Midbrain (tissue), 1 donor: ENCODE measurements around the gene FLNB.

Experiments
- DNase-seq: peaks from one replicate; lab custom pipeline; 2025; lab: John Stamatoyannopoulos, UW

Gene FLNB

DNA sequence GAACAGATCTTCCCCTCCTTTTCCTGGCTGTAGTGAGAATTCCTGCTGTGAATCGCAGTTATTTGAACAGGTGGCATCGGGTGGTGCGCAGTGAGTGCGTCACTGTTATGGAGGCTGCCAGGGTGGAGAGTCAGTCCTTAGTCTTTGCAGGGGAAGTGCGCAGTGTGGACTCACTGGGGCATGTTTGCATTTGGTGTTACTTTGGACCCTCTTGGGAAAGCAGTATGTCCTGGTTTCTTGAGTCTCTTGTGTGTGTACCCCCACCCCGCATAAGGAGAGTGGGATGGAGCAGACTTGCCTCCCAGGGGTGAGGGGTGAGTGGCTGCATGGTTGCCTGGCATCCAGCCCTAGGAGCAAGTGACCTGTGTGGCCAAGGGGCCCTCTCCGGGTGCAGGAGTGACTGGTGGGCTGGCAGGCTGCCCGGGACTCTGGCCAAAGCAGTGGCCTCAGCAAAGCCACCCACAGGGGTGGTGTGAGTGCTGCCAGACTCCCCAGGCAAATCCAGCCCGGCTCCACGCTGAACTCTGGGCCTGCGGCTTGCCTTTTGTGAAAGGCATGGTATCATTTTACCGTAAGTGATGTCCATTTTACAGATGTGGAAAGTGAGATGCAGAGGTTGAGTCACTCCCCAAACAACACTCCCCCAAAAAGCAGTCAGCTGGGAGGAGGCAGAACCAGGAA is 156.1 kb downstream of the FLNB start:
- no peak for DNase-seq

DNA sequence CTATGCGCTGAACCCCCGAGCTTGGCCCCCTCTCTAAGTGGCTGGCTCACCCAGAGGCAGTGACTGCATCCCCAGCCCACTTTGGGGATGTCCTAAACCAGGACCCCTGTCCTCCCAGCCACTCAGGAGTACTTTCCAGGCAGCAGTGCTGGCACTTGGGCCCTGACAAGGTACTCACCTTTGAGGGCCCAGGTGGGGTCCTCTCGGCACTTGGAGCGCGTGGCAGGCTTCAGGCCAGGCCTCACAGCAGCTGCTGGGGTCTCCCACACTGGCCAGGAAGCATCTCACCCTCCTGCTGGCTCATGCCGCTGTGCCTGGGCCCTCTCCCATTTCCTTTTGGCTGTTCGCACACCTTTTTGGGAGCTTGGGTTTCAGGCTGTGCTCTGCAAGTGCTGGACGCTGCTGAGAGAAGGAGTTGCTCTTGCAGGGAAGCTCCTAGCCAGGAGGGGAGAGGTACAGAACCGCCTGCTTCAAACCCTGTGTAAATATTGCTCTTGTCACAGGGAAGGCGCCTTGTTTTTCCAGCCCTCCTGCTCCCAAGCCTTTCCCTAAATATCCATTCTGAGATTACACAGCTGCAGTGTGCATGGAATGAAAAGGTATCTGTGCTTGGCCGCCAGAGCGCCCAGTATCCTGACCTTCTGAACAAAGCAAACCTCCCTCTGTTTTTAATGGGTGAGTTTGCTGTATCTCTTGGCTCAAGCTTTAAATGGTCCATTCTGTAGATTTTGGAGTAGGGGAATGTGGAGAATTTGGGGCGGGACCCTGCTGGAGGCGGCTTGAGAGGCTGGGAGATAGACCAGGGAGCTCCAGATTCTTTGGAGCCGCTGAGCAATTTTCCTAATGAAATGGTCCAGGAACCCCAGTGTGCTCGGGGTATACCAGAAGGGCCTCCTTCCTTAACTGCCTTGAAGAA is 156.9 kb downstream of the FLNB start:
- DNase-seq = no peak

DNA sequence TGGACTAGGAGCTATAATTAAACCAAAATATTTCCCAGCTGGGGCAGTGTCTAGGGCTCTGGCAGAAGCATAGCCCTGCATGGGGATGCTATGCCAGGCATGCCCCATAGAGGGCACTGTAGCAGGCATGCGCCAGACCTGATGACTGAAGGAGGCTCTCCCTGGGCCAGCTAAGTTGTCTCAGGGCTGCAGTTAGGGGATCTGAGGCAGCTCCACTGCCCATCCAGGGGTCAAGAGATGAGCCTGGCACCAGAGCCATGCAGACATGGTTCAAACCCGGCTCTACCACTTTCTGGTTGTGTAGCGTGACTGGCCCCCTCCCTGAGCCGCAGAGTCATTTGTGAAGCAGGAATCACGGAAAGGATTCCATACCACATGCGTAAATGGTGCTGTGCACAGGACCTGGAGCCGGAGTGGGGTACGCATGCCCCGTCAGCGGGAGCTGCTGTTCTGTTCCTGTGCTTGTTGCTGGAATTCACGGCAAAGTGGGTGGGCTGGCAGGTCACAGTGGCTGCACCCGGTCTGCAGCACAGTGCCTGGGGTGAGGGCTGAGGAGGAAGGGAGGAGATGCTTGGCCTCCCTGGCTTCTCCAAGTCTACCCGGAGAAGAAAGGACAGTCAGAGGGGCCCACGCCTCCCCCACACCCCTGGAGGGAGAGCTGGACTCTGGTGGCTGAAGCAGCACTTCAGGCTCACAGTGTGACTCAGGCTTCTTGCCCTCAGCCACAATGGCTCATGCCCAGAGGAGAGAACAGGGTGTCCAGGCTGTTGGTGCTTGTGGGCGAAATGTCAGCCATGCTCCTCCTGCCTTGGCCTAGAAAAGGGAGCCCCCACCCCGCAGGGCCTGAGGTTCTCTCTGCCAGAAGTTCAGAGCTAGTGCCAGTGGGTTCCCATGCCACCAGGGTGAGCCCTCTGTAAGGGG is 159.5 kb downstream of the FLNB start:
- DNase-seq = peak; percentile 52

DNA sequence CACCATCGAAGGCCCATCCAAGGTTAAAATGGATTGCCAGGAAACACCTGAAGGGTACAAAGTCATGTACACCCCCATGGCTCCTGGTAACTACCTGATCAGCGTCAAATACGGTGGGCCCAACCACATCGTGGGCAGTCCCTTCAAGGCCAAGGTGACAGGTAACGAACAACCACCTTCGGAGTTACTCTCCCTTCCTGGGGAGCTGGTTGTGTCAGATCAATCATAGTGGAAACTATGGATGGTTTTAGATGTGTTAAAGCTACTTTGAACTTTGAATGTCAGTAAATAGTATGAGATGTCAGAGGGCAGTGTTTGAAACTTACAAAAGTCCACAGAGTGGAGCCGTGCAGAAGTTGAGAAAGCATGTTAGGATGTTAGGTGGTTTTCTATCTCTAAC is 160.3 kb downstream of the FLNB start:
- no peak for DNase-seq

DNA sequence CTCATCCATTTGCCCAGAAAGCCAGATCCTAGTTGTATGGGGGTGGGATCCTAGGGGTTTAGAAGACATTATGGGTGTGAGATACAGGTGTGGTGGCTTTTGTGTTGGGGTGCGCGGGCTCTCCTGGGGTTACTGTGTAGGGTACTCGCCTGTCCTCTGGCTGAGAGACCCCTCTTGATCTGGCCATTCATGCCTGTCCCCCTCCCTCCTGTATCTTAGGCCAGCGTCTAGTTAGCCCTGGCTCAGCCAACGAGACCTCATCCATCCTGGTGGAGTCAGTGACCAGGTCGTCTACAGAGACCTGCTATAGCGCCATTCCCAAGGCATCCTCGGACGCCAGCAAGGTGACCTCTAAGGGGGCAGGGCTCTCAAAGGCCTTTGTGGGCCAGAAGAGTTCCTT is 161.1 kb downstream of the FLNB start:
- DNase-seq = no peak

DNA sequence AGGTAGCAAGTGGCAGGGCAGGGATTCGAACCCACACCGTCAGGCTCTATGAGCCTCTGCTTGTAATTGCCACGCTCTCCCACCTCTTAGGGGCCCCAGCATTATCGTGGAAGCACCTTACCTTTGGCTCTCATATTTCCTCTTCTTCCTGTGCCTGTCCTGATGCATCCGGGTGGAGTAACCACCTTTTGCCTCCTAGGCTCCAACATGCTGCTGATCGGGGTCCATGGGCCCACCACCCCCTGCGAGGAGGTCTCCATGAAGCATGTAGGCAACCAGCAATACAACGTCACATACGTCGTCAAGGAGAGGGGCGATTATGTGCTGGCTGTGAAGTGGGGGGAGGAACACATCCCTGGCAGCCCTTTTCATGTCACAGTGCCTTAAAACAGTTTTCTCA is 162.2 kb downstream of the FLNB start:
- no peak for DNase-seq

DNA sequence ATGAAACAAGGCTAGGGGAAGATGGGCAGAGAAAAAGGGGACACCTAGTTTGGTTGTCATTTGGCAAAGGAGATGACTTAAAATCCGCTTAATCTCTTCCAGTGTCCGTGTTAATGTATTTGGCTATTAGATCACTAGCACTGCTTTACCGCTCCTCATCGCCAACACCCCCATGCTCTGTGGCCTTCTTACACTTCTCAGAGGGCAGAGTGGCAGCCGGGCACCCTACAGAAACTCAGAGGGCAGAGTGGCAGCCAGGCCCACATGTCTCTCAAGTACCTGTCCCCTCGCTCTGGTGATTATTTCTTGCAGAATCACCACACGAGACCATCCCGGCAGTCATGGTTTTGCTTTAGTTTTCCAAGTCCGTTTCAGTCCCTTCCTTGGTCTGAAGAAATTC is 162.9 kb downstream of the FLNB start:
- DNase-seq = no peak

DNA sequence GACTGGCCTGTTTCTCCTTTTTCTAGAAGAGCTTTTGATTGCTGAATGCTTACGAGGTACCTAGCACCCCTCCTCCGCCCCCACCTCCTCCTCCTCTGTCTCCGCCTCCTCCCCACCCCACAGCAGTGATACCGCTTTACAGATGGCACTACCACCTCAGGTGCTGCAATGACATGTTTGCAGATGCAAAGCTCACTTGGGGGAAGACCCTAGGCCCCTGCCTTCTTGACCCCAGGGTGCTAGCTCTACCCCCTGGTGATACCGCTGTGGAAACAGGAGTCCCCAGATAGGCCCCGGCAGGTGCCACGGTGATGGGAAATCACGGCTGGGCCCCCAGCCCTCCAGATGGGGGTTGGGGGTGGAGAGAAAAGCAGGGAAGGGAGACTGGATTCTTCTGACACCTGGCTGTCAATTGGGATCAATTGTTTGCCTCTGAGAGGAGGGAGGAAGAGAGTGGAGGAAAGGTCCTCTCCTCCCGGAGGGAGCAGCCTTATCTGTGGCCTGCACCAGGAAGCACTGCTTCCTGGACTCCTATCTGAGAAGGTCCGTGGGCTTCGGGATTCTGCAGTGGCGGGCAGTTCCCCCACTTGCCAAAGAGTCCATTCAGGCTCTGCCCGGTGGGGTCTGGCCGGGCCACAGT is 164.9 kb downstream of the FLNB start:
- no peak for DNase-seq

DNA sequence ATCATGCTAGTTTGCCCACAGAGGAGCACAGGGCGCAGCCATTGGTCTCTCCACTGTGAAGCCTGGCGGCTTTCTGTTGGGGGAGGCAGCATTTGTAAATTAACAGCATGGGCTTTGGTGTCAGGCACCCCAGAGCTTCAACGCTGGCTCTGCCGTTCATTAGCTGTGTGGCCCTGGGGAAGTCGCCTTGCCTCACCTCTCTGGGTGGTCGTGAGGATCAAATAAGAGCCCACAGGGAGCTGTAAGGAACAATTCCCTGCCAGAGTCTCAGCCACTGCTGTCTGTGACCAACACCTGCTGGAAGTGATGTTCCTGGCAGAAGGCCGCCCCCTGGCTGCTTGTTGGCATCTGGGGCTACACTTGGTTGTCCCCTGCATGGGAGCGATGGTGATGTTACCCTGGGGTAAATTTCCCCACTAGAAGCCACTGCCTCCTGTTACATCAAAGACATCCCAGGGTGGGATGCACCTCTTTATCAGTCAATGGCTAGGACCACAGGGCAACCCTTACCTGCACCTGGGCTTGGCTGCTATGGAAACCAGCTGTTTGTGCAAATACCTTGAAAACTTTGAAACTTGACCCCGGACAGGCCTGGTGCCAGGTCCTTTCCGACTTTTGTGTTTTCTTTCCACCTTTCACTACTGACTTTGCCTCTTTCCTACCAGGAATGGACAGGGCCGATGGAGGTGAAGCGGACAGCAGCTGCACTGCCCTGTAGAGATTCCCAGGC is 165.6 kb downstream of the FLNB start:
- no peak for DNase-seq

DNA sequence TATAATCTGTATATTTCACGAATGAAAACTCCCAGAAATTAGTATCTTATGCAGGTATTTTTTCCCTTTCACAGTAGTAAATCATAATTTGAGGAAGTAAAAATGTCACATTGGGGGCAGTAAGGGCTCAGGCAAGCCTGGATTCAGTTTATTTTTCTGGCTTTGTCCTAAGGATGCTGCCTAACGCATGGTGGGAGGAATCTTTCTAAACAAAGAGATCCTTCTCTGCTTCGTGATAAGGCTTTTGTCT is 166.9 kb downstream of the FLNB start:
- DNase-seq = no peak

DNA sequence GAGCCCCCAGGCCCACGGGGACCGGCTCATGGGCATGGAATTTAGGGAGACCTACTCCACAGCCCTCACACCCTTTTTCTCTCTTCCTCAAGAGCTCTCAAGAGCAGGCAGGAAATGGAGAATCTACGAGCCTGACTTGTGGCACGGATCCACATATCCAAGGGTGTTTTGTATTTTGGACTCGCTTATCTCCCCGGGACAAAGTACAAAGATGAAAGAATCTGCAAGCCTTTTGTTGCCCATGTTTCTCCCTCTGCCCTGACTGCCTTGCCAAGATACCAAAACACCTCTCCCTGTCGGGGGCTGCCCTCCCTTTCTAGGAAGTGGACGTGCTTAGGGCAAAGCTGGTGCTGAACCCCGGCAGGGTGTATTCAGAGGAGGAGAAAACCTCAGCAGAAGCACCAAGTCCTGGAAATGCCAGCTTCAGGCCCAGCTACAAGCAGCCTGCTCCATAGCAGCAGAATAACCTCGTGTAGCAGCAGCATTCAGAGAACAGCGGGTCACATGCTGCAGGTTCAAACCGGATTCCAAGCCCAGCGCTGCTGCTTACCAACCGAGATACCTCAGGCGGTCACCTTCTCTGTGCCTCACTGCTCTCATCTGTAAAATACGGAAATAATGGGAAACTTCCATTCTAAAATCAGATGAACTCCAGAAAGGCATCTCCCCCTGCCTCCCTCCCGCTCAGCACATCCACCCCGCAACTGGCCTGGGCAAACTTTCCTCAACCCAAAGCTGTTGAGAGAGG is 167.4 kb downstream of the FLNB start:
- DNase-seq = no peak

DNA sequence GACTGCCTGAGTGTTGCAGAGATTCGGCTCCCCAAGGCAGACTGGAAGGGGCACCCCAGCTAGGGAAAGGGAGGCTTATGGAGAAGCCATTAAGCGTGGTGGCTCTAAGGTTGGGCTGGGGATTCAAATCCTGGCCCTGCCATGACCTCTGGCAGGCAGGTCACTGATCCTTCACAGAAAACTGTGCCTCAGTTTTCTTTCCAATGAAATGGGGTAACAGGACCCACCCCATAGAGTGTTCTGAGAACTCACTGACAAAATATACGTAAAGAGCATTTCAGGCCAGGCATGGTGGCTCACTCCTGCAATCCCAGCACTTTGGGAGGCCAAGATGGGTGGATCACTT is 167.9 kb downstream of the FLNB start:
- no peak for DNase-seq

DNA sequence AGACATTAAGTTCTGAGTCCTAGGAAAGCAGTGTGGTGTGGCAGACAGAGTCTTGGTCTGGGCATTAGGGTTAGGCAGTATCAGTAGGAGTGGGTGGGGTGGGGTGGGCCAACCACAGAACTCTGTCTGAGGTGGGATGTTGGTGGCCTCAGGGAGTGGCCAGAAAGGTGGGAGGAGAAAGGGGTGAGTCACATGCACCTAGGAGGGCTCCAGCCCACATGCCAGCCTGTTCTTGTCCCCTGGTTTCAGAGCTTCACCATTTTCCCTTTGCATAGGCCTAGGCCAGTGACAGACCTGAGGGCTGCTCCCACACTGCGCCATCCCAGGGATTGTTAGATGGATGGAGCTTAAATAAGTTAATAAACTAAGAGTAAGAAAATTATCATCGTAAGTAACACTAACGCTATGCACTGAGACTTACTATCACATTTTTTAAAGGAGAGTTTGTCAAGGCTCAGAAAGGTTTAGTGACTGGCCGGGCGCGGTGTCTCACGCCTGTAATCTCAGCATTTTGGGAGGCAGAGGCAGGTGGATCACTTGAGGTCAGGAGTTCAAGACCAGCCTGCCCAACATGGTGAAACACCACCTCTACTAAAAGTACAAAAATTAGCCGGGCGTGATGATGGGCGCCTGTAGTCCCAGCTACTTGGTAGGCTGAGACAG is 168.7 kb downstream of the FLNB start:
- DNase-seq = no peak

DNA sequence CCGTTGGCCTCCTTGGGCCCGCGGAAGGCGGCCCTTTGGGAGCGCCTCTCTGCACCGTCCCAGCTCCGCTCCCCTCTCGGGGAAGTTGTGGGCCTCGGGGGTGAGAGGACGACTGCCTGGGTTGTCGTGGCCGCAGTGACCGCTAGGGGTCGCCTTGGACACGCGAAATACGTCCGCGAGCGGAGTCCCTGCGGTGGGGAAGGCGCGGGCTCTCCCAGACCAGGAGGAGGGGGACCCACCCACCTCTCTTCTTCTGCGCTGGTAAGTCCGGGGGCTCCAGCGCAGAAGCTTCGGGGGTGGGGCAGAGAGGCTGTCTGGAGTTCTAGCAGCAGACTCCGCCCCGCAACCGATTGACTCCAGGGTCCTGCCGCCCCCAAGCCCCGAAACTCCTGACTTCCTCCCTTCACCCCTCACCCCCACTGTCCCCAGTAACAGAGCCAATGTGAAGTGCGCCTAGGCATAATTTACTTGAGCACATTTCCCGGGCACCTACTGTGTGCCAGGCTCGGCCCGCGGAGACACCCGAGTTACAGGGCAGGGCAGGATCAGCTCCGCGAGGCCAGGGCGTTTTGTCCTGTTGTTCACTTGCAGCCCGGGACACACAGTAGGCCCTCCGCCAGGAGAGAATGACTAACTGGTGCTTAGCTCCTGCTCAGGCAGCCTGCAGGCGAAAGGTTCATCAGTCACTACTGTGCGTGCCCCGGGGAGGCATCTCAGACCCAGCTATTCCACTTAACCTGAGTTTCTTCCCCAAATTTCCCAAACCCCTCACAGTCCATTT is 169.7 kb downstream of the FLNB start:
- peak; percentile 84 for DNase-seq

DNA sequence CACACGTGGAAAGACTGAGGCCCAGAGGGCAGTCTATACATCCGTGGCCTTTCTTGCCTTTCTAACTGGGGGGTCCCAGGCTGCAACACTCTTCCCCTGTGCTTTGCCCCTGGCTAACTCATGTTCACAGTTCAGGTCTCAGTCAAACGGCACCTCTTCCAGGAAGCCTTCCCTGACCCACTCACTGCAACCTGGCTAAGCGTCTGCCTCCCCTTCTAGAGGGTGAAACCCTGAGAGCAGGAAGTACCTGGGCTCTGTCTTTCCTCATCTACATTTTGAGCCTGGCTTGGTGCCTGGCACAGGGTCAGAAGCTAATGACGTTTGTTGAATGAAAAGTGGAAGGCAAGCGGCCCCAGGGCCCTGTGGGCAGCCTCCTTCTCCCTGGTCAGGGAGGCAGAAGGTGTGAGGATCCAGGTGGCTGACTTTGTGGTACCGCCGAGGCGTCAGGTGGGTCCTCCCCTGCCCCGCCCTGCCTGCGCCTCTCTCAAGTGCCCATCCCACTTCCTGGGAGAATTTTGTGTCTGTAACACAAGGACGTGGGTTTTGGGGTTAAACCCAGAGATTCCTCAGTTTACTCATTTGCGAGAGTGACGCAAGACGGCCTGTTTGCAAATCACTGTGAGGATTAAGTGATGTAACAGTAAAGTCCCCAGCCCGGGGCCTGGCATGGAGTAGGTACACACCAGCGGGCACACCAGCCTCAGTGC is 170.5 kb downstream of the FLNB start:
- DNase-seq = no peak

DNA sequence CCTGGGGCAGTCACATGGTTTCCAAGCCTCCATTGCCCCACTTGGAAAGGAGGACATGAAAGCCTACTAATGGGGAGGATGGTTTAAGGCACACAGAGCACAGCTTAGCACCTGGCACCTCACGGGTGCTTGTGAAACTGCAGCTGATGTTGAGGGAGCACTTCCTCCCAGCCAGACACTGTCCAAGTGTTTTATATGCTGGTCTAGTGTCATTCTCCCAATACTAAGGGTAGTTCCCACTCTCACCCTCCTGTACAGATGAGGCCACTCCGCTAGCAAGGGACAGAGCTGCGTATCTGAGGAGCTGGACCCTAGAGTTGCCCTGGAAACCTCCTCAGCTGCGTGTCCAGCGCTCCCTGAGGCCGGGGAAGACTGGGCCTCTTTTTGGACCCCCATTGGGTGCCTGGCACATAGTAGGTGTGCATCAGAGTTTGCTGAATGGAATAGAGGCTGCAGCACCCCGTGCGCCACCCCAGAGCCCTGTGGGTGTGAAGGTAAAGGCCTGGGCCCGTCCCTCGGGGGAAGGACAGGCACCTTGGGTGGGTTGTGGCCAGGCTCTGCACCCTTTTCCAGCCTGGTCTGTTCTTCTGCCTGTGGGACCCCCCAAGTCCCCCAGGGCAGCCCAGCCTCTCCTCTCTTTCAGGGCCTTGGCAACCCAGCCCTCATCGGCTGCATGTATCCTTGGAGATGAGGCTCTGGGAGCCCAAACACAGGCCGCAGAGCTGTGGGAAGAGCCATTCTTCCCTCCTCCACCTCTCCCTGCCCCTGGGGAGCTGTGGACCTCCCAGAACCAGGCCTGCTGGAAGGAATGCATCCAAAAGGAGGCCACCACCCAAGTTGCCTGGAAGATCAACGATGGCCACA is 171.2 kb downstream of the FLNB start:
- DNase-seq = no peak

DNA sequence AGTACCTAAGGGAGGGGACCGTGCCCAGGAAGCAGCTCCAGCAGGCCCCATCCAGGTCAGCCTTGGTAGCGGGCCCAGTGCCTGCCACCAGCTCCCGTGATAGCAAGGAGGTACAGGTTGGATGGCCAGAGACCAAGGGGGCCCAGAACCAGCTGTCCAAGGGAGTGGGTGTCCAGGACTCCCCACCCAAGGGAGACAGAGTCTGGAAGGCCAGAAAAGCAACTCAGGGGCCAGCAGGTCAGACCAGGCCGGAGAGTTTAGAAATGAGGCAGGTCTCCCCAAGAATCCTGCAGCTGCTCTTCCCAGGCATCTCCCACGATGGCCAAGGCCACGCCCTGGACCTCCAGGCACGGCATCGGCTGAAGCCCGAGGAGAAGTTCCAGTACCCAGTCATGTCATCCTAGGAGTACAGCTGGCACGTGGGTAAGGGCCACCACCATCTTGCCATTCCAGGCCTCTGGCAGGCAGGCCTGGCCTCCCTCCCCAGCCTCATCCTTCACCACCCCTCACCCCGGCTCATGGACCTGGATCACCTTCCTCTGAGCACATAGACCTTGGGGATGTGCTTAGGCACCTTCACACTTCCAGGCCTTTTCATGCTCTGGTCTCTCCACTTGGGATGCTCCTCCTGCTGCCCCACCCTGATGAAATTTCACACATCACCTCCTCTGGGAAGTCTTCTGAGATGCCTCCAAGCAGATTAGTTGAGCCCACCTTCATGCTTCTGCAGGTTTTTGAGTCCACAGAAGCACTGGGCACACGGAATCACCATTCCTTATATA is 172.1 kb downstream of the FLNB start:
- no peak for DNase-seq
